Gastroesophageal sphincter (tissue), 3 donors: ENCODE measurements around the gene PRR23E.

ENCODE experiments used
- POLR2AphosphoS5 ChIP-seq: sonication (generic); formaldehyde crosslinking; IDR thresholded peaks from one replicate; pipeline ENCODE4 v1.6.1; 2017; ENCODE audit warnings: antibody characterized with exemption
- TF ChIP-seq, protein P1 (sequence below), 4 experiments: fragments of 200-600 bp in 2 of 4; fragments of 450-650 bp in 2 of 4; sonication (generic) in 1 of 4; IDR thresholded peaks; one replicate each; pipeline ENCODE4 v1.5.1; 2017 to 2019; ENCODE audit warnings: antibody characterized with exemption in 4 of 4, mild to moderate bottlenecking in 2 of 4, moderate library complexity in 2 of 4

DNA sequence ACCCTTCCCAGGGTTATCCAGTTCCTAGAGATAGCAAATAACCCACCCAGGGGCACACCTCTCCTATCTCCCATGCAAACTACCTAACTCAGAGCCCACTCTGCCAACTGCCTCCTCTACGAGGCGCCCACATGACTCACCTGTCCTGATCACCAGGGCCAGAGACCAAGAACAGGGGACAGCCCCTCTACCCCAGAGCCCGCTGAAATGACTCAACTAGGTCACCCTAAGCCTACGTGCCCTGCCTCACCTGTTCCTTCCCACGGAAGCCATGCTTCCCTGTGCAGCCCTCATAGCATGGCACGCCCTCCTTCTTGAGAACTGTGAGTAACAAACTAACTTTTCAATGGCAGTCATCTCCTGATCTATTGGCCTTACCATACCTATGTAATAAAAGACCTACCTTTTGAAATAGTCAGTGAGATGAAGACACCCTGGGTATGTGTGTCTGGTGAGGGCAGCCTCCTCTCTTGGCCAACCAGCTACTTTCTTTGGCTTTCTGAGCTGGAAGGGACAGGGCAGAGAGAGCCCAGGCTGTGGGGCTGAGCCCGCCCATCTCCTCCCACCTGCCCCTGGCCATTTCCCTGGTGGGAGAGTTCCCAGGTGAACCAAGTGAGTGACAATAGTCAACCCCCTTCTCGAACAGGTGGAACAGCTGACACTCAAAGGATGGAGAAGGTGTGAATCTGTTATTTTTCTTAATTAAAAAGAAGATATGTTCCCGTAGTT, 25.5 kb upstream of the PRR23E start:
- TF ChIP-seq, protein P1, sequence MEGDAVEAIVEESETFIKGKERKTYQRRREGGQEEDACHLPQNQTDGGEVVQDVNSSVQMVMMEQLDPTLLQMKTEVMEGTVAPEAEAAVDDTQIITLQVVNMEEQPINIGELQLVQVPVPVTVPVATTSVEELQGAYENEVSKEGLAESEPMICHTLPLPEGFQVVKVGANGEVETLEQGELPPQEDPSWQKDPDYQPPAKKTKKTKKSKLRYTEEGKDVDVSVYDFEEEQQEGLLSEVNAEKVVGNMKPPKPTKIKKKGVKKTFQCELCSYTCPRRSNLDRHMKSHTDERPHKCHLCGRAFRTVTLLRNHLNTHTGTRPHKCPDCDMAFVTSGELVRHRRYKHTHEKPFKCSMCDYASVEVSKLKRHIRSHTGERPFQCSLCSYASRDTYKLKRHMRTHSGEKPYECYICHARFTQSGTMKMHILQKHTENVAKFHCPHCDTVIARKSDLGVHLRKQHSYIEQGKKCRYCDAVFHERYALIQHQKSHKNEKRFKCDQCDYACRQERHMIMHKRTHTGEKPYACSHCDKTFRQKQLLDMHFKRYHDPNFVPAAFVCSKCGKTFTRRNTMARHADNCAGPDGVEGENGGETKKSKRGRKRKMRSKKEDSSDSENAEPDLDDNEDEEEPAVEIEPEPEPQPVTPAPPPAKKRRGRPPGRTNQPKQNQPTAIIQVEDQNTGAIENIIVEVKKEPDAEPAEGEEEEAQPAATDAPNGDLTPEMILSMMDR (IDR thresholded peaks at IDR 0.05), result no peak
- TF ChIP-seq POLR2AphosphoS5, result no peak
